GM10847 (cell line): ENCODE data around the gene HOXB1.

Source experiments
- POLR2A ChIP-seq: IDR thresholded peaks from 2 replicates; pipeline ENCODE4 v1.6.1; 2011; ENCODE audit not compliant: insufficient read length; ENCODE audit errors: extremely low read depth

Gene HOXB1

DNA sequence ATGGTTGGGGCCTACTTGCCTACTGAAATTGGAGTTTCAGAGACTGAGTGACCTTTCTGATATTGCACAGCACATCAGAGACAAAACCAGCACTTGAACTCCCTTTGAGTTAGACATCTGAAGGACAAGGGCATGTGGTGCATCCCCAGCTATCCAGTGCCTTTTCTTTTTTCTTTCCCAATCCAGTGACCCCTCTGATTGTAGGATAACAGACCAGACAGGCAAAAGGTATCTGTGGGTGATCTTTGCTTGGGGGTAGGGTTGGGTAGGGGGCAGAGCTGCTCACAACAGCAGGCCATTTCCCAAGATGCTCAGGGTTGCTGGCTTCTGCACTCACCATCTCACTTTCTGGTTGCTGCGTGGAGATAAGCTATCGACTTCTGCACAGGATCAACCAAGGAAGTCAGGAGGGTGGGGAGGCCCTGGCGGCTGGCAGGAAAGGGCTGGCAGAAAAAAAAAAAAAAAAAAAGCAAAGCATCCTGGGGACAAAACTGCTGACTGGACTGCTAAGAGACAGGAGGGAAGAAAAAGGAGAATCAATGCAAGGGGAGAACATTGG is 42.2 kb downstream of the HOXB1 start:
- no peak for TF ChIP-seq POLR2A

GRCh38 chr17:48487221-48487620 is 43.6 kb downstream of the HOXB1 start:
- no peak for TF ChIP-seq POLR2A

- TF ChIP-seq POLR2A: no peak
Observed at GRCh38 chr17:48486557-48486956, 44.3 kb downstream of the HOXB1 start.

DNA sequence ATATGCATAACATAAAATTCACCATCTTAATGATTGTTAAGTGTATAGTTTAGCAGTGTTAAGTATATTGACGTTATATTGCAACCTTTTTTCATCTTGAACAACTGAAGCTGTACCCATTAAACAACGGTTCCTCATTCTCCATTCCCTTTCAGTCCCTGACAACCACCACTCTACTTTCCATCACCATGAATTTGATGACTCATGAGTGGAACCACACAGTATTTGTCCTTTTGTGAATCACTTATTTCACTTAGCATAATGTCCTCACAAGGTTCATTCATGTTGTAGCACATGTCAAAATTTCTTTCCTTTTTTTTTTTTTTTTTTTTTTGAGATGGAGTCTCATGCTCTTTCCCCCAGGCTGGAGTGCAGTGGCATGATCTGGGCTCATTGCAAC is 46.0 kb downstream of the HOXB1 start:
- TF ChIP-seq POLR2A: no peak

DNA sequence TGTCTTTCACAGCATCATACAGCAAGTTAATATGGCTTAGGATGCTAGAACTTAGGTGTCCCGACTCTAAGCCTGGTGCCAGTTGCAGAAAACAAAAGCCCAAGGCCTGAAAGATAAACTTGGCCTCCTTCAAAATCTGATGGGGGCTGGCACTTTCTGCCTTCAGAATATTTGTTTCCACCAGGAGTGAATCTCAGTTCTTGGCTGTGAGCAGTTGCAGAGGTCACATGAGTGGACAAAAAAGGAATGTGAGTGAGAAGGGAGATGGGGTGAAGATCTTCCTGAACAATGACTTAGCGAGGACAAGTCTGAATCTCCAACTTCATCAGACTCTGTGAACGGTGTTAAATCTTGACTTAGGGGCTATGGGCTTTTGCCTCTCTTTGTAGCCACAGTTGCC is 46.6 kb downstream of the HOXB1 start:
- no peak for TF ChIP-seq POLR2A

- no peak for TF ChIP-seq POLR2A
Observed at GRCh38 chr17:48483471-48484131, 47.2 kb downstream of the HOXB1 start.

GRCh38 chr17:48483004-48483403 is 47.8 kb downstream of the HOXB1 start:
- TF ChIP-seq POLR2A: no peak

DNA sequence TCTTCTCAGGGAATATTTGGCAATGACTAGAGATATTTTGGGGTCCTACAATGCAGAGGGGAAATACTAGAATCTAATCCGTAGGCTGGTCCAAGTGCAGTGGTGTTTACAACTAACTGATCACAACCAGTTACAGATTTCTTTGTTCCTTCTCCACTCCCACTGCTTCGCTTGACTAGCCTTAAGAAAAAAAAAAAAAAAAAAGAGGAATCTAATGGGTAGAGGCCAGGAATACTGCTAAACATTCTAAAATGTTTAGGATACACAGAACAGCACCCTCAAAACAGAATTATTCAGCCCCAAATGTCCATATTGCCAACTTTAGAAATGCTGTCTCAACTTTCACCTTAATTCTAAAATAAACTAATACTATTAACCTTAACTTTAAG is 51.8 kb downstream of the HOXB1 start:
- no peak for TF ChIP-seq POLR2A
